ENCODE data around the gene RAMACL. TPM values are rescaled to one million over a fixed set of nuclear protein-coding genes. Genes with fewer than 3 reads are reported as not detected.
A peak's percentile ranks its signal among the peaks of the same experiment; 100 is the strongest.

RAMACL gene
- total RNA-seq, 4 donors from 2014 or later: 1.1 to 1.5 (median 1.1) TPM; not detected in 1

GRCh38 chr6:166604328-166604727, 17.9 kb upstream of the RAMACL start:
- no peak overlapping the region for H3K4me3 ChIP-seq
- H3K9me3 ChIP-seq: no peaks in the 10 kb centered on the region
- H3K27ac ChIP-seq: no peak overlapping the region
- TF ChIP-seq CTCF (IDR thresholded peaks at IDR 0.05): no peak
- TF ChIP-seq POLR2A (IDR thresholded peaks at IDR 0.05): no peak
- H3K36me3 ChIP-seq: no peaks in the 10 kb centered on the region
- no peaks in the 10 kb centered on the region for H3K27me3 ChIP-seq
- peaks cover 0 to 4% (median 0%) of the 10 kb centered on the region in 4 donors for H3K4me1 ChIP-seq
- no peak for DNase-seq

GRCh38 chr6:166603043-166603690, 16.7 kb upstream of the RAMACL start:
- Histone ChIP-seq H3K4me3 (no peak overlapping the region), H3K36me3 (no peaks in the 10 kb centered on the region), H3K9me3 (no peaks in the 10 kb centered on the region), H3K27me3 (no peaks in the 10 kb centered on the region), H3K4me1 (peaks cover 0 to 5% (median 0%) of the 10 kb centered on the region in 4 donors), H3K27ac (no peak overlapping the region)
- TF ChIP-seq CTCF (IDR thresholded peaks at IDR 0.05) (no peak), POLR2A (IDR thresholded peaks at IDR 0.05) (no peak)
- DNase-seq: no peak

- Histone ChIP-seq H3K4me3 (no peak overlapping the region), H3K4me1 (peaks cover 0 to 8% (median 0%) of the 10 kb centered on the region in 4 donors), H3K36me3 (no peaks in the 10 kb centered on the region), H3K27ac (no peak overlapping the region), H3K9me3 (no peaks in the 10 kb centered on the region), H3K27me3 (no peaks in the 10 kb centered on the region)
- TF ChIP-seq POLR2A (IDR thresholded peaks at IDR 0.05) (no peak), CTCF (IDR thresholded peaks at IDR 0.05) (no peak)
- DNase-seq: no peak
These were observed 15.5 kb upstream of the RAMACL start for GRCh38 chr6:166601956-166602355.

- Histone ChIP-seq H3K4me1 (peaks cover 0 to 8% (median 0%) of the 10 kb centered on the region in 4 donors), H3K4me3 (no peak overlapping the region), H3K36me3 (no peaks in the 10 kb centered on the region), H3K9me3 (no peaks in the 10 kb centered on the region), H3K27ac (no peak overlapping the region), H3K27me3 (no peaks in the 10 kb centered on the region)
- DNase-seq: no peak
- TF ChIP-seq POLR2A (IDR thresholded peaks at IDR 0.05) (no peak), CTCF (IDR thresholded peaks at IDR 0.05) (no peak)
These were observed 14.5 kb upstream of the RAMACL start for GRCh38 chr6:166600931-166601330.

- no peaks in the 10 kb centered on the region for H3K27me3 ChIP-seq
- no peaks in the 10 kb centered on the region for H3K9me3 ChIP-seq
- no peaks in the 10 kb centered on the region for H3K36me3 ChIP-seq
- DNase-seq: no peak
- TF ChIP-seq POLR2A (IDR thresholded peaks at IDR 0.05) (no peak), CTCF (IDR thresholded peaks at IDR 0.05) (no peak)
- peaks cover 0 to 8% (median 0%) of the 10 kb centered on the region in 4 donors for H3K4me1 ChIP-seq
- H3K27ac ChIP-seq: peak overlapping the region in 3 of 4 donors; percentile 48 to 77 (median 66)
- no peak overlapping the region for H3K4me3 ChIP-seq
These were observed 12.7 kb upstream of the RAMACL start for GRCh38 chr6:166599205-166599604.
